Measurements from ENCODE around the gene EIF2B5.
"Not testable (repeated sequence)": the region's sequence is repeated elsewhere in the genome, so short reads cannot be mapped to it uniquely, and the experiment has no call there.

The EIF2B5 gene

DNA sequence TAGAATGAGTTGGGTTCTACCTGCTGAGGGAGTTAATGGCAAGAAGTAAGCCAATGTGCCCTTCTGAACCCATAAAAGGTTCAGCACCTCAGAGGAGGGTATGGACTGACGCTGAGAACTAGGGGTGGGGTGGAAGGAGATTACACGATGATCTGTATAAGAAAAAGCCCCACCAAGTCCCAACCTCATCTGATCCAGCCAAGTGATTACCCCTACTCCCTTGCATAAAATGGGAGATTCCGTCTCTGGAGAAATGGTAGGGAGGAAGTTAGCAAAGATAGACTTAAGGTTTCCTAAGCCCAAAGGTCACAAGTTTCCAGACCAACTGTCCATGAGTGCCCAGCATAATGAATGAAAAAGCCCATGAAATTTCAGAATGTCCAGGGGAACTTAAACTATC, 12.9 kb downstream of the EIF2B5 start:
- no peak for DNase-seq

GRCh38 chr3:184149123-184149522, 14.0 kb downstream of the EIF2B5 start:
- no peak for DNase-seq

- not testable (repeated sequence) for DNase-seq
Observed at GRCh38 chr3:184149770-184150169, 14.6 kb downstream of the EIF2B5 start.

- peak; percentile 49 for DNase-seq
Observed at GRCh38 chr3:184154885-184155643, 19.9 kb downstream of the EIF2B5 start, which contains the start of gene DVL3. TSS of gene DVL3 (plus strand) at chr3:184155377. CDS start at chr3:184155636, 259 bp downstream.

GRCh38 chr3:184155644-184156521, 20.7 kb downstream of the EIF2B5 start:
- no peak for DNase-seq

GRCh38 chr3:184156522-184156955, 21.4 kb downstream of the EIF2B5 start:
- DNase-seq: peak; percentile 23

DNA sequence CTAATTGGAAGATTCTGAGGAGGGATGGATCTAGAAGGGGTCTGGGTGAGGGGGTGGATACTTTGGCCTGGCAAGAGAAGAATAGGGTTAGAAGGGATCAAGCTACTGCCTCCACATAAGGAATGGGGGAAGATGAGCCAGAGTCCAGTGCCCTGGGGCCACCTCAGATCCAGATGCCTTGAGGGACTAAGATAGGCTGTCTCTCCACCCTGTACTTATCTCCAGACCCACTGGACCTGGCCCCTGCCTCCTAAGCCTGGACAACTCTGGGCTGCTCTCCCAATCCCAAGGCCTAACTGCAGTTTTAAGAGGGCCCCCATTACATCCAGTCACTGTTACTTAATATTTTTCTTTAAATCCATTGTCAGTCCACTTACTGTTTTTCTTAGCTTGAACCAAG, 22.0 kb downstream of the EIF2B5 start:
- DNase-seq: no peak

- DNase-seq: no peak
Observed at GRCh38 chr3:184158404-184158803, 23.2 kb downstream of the EIF2B5 start.

DNA sequence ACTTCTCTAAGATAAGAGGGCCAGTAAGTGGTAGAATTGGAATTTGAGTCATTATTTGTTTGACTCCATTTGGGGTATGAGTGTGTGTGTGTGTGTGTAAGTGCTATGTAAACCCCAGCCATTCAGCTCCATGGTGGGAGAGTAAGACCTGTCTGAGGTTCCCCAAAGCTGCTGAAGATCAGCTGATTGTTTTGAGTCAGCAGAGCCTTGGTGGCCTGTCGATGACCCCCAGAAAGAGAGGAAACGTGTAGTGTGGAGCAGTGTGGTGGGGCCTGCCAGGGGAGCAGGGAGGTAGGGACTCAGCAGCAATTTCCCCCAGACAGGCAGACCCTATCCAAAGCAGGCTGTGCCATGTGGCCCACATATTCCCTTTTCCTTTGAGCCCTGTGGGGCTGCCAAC, 25.3 kb downstream of the EIF2B5 start:
- DNase-seq: no peak

DNA sequence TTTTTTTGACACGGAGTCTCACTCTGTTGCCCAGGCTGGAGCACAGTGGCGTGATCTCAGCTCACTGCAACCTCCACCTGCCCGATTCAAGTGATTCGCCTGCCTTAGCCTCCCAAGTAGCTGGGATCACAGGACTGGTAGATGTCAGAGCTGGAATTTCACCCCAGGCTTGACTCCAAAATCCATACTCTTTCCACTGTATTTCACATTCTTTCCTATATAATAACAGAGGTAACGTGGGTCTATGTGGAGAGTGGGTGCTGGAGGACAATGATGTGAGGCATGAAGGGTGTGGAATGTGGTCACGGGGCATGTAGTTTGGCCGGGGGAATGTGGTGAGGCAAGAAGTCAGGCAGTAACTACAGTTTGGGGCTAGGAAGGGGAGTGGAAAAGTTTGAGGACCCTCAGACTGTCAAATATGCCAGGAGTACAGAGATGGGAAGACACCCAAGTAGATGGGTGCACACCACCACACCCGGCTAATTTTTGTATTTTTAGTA, 27.5 kb downstream of the EIF2B5 start:
- not testable (repeated sequence) for DNase-seq

GRCh38 chr3:184164648-184165330, 29.6 kb downstream of the EIF2B5 start:
- no peak for DNase-seq

- no peak for DNase-seq
Observed at GRCh38 chr3:184165543-184165942, 30.4 kb downstream of the EIF2B5 start.

DNA sequence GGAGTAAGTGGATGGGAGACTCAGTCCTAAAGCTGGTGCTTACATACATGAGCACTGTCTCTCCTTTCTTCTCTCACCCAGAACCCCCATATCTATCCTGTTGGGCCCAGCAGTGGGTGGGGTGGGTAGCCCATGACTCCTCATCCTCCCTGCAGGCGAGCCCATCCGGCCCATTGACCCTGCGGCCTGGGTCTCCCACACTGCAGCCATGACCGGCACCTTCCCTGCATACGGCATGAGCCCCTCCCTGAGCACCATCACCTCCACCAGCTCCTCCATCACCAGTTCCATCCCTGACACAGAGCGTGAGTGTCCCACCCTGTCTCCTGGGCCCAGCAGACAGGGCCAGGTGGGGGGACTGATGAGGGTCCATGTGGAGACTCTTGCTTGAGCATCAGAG, 31.5 kb downstream of the EIF2B5 start:
- no peak for DNase-seq

DNA sequence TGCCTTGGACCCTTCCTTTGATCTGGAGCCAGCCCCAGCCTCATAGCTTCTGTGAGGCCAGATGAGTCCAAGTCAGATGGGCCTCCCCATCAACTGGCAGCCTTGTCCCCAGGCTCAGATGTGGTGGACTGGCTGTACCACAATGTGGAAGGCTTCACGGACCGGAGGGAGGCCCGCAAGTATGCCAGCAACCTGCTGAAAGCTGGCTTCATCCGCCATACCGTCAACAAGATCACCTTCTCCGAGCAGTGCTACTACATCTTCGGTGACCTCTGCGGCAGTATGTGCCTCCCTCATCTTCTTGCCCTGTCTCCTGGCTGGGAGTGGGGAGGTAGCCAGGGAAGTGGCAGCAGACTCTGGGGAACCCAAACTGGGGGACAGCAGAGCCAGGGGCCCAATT, 32.6 kb downstream of the EIF2B5 start:
- no peak for DNase-seq

GRCh38 chr3:184168363-184169120, 33.4 kb downstream of the EIF2B5 start:
- peak; percentile 51 for DNase-seq

- no peak for DNase-seq
Observed at GRCh38 chr3:184169896-184170875, 35.0 kb downstream of the EIF2B5 start.

DNA sequence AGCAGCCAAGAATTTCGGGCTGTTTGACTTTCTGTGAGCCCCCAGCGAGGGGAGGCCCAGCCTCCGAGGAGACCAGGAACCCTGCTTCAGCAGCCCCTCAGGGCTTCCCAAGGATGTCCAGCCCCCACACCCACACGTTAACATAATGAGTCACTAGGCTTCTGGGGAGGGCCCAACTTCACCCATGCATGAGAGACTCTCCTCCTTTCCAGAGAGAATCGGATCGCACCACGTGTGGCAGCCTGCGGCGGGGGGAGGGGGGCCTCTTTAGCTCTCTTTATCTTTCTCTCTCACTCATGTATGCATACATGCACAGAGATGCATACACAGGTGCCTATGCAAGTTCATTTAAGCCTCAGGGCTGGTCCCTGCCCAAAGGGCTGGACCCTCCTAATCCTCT, 36.4 kb downstream of the EIF2B5 start:
- peak; percentile 24 for DNase-seq

DNA sequence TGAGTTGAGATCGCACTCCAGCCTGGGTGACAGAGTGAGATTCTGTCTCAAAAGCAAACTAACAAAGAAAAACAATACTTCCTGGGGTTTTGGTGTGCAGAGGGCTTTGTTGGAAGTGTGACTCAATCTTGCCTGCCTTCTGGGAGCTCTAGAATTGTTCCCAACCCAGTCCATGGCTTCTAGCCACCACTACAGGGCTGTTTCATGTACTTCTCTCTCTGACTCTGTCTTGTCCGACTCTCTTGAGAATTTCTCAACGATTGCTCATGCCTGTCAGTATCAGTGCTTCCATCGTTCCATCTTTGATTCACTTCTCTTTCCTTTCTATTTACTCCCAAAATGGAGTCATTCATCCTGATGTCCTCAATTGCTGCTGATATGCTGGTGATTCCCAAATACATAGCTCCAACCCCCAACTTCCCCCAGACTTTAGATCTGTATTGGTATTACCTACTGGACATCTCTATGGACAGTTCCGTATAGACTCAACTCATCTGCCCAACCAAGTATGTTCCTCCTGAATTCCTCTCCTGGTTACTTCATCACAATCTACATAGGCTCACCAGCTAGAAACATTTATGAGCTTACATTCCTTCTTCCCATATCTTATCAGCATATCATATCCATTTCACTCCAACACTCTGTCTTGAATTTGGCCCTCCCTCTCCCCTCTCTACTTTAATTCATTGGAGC, 37.7 kb downstream of the EIF2B5 start:
- no peak for DNase-seq

GRCh38 chr3:184173374-184173722, 38.2 kb downstream of the EIF2B5 start:
- DNase-seq: no peak

DNA sequence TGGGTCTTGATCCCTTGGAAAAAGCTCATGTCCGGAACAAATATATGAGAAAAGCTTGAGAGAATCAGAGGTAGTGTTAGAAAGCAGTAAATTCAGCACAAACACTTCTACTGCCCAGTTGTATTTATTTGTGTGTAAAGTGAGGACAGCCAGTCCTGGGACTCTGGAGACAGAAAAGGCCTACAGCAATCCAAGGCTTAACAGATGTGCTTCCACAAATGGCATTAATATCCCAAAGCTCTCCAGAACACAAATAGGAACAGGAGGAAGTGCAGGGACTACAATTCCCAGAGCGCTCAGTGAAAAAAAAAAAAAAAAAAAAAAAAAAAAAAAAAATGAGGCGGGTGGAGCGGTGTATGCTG, 39.1 kb downstream of the EIF2B5 start:
- DNase-seq: no peak

All from T1000 (cell line).